Germinal center (tissue), 1 donor: ENCODE measurements around the gene SLC4A5.

Experiments used
- DNase-seq: peaks from one replicate; pipeline ENCODE4 v3.0.0; 2012; ENCODE audit warnings: mixed read lengths, low spot score

SLC4A5 gene

DNA sequence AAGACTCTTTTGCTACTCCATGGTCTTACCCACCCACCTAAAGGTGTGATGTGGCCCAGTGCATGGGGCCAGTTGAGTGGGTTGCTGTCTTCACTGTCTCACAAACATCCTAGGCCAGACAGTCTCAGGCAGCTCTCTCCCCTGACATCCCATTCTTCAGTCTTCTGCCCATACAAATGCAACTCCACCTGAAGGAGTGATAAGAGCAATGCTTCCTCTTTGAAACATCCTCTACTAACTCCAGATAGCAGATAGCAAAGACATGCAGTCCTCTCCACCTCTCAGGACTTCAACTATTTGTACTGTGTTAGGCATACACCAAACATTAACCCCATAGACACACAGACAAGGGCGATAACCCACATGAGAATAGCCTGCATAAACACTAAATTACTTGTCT is 73.5 kb downstream of the SLC4A5 start:
- no peak for DNase-seq

DNA sequence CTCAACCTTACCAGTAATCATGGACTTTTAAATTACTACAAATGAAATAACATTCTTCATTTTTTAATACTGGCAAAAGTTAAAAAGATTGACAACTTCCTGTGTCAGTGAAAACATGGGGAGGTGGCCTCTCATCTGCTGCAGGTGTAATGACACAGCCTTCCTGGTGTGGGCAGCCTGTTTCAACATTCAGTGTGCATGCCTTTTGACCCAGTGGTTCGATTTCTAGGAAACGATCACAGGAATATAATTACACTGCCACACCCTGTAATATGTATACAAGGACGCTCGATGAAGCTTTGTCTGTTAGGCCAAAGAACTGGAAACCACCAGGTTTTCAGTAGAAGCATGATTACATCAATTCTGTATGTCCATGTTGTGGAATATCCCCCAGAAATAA is 76.1 kb downstream of the SLC4A5 start:
- peak; percentile 29 for DNase-seq

DNA sequence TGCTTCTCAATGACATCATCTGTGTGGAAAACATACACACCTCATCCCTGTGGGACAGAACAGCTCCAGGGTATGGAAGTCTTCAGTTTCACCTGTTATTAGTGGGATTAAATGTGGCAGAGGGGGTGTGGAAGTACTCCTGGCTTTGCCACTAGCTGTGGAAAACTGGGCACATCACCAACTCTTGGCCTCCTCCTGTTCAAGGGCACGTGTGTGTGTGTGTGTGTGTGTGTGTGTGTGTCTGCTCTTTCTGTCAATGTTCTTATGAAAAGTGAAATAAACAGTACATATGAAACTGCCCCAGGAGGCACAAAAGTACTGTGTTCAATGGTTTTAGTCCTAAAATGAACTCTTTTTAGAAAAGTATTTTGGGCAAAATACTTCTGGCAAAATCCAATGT is 78.9 kb downstream of the SLC4A5 start:
- DNase-seq = no peak

DNA sequence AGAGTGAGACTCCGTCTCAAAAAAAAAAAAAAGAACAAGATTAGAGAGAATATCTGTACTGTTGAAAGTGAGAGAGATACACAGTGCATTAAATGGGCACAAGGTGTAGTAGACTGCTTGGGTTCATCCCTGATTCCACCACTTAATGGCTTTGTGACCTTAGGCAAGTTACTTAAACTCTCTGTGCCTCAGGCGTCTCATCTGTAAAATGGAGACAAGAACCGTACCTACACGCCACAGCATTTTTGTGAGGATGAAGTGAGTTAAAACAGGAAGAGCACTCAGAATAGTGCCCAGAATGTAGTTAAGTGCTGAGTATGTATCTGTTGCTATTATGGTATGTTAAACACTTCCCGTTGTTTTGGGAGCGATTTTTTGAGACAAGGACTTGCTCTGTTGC is 80.5 kb downstream of the SLC4A5 start:
- no peak for DNase-seq

DNA sequence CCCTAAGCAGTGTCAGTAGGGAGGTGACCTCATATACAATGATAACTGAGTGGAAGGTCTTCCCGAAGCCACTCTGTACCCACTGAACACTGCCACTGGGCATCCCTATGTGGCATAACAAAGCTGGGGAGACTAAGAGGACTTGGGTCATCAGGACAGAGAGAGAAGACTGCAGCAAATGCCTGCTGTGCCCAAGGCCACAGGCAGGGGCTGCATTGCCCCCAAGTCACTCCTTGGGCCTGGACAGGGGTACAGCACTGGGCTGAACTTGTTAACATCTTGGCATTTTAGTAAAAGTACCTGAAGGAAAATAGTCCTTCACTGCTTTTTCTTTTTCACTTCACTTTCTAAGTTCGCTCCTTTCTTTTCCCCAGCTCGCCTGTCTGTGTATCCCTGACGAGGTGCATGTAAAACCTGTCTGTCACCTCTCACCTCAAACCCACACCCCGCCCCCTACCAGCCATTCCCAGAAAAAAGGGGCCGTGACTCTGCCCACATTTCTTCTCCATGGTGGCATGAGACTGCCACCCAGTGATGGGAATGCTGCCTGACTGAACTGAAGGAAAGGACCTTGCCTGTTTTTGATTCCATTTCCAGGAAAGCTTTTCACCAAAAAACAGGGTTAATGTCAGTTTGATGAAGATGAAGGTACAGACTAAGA is 81.9 kb downstream of the SLC4A5 start:
- DNase-seq = no peak

DNA sequence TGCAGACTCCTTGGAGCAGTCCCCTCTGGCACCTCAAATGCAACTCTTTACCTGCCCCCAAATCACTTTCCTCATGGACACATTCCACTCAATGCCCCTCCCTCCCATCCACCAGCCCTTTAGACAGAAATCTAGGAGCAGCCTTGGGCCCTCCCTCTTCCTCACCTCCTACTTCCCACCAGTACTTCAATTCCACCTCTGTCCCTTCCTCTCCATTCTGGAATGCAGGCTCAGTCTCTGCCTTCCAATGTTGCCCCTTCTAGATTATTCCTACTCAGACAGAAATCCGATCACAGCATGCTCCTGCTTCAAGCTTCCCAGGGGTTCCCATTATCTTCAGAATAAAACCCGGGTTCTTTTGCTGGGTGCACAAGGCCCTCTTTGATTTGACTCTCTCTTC is 82.7 kb downstream of the SLC4A5 start:
- no peak for DNase-seq

DNA sequence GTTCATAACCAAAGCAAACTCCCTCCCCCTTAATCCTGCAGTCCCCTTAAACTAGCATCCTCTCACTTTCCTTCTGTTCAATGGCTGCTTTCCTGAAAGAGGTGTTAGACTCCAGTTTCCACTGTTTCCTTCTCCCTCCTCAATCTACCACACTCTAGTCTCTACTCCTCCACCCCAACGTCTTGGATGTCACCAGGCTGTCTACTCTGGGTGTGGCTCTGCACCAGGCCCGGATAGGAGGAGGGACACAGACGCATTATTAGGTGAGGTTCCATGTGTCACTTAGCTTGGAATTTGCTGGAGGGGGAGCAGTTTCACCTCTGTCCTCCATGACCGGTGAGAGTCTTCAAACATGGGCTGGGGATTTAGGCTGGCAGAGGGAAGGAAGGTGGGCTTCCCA is 83.5 kb downstream of the SLC4A5 start:
- DNase-seq = no peak

DNA sequence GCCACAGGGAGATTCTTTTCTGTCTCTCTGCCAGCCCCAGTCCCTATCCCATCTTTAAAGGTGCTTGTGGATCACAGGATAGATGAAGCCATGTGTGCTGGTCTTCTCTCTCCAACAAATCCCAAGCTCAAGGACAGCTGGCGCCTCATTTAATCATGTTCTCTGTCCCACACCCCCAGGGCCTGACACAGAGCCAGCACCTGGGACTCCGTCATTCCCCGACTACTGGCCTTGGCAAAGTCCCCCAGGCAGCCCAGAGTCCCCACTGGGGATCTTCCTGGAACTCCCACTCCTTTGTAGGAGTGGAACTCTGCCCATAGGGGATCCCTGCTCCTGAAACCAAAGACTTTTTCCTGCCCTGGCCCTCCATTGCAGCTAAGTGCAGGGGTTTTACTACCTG is 84.0 kb downstream of the SLC4A5 start:
- DNase-seq = no peak

DNA sequence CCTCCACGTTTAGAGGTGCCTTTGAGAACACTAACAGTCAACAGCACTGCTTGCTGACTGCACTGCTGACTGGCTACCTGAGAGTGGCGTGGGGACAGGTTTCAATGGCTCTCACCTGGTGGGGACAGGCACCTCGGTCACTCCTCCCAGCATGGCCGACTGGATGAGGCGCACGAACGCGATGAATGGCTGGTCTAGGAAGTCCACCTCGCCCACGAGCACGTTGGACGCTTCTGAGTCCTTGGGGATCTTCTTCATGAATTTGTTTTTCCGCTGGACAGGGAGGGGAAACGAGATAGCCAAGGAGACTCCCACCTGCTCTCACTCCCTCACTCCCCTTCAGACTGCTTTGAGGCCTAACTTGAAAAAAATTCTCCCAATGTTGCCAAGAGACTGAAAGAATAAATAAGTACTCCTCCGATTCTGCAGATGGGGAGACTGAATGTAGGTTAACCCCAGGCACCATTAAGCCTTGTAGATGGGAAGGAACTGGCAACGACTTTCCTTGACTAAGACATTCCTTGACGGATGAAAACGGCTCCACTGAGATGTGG is 87.5 kb downstream of the SLC4A5 start:
- DNase-seq = no peak

DNA sequence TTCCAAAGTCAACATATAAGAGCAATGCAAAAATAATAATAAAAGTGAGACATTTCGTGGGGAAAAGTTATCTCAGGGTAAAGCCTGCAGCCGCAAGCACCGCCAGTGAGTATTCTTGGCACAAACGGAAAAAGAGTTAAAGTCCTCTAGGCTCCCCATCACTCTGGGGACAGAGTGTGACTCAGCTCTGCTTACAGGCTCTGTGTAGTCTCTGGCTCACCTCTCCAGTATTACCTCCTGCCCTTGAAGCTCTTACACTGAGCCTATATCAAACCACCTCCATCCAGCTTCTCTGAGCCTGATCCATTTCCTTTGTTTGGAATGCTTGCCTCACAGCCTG is 89.3 kb downstream of the SLC4A5 start:
- no peak for DNase-seq

DNA sequence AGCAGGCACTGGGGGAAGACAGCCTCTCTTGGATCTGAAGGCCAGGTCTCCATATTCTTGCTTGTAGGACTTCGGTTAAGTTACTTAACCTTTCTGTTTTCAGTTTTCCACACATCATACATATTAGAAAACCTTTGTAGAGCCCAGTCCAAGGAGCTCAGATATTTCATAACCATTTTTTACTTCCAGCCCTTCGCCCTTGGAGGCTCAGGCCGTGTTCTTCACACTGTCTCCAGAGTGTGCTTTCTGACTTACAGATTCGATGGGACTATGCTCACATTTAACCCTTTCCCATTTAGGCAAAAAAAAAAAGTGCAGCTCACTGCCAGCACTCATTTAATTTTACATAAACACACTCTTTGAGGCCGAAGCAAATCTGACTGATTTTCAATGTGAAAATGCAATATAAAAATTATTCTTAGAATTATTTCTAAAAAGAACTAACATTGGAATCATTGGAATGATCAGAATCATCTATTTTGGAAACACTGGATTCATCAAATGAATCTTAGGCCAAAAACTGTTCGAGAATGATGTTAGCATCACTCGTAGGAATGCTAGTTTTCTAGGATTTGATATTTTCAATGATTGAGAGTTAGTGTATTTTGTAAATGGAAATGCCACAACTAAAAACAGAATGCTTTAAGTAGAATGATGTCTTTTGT is 89.8 kb downstream of the SLC4A5 start:
- DNase-seq = no peak

DNA sequence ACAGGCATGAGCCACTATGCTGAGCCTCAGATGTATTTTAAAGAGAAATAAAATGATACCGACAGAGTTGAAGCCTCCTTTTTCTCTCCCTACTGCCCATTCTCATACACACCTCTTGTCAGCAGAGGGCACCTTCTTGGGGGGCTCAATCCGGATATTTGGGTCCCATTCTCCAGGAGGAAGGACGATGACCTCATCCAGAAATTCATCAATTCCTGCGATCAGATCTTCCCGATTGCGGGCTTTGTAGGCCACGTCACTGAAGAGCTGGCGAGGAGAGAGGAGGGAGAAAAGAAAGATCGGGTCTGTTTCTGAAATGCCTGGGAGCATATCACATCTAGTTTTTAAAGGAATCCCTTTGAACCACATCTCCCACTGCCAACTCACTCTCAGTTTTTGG is 90.4 kb downstream of the SLC4A5 start:
- DNase-seq = no peak

DNA sequence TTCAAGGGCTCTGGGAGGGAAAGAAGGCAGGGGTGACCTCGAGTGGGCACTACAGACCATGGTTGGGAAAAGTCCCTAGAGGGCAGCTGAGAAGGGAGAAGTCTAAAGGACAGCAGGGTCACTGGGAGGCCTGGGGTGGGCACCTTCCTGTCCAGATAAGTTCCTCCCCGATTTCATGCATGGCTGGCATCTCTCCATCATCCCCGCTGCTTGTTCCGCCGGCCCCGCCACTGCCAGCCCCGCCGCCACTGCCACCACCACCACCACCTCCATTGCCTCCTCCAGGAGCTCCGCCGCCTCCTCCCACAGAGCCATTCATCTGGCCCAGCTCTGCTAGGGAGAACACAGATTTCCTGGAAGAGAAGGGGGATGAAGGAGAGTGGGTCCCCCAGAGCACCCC is 91.2 kb downstream of the SLC4A5 start:
- no peak for DNase-seq

DNA sequence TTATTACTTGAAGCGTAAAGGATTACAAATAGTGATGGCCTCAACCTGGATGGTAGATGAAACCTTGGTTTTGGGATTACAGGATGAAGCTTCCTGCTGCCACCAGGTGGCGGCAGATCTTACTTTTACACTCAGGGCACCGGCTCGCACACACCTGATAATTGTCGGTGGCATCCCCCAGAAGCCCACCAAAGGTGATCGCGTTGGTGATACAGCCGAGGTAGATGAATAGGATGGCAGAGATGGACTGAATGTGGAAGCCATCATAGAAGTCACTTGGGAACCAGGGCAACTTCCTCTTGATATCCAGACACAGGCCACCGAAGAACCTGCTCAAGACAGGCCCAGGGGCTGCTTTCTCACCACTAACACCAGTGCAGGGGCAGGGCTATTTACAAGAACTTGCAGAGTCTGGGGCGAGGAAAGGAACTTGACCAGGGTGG is 93.0 kb downstream of the SLC4A5 start:
- DNase-seq = peak; percentile 74

DNA sequence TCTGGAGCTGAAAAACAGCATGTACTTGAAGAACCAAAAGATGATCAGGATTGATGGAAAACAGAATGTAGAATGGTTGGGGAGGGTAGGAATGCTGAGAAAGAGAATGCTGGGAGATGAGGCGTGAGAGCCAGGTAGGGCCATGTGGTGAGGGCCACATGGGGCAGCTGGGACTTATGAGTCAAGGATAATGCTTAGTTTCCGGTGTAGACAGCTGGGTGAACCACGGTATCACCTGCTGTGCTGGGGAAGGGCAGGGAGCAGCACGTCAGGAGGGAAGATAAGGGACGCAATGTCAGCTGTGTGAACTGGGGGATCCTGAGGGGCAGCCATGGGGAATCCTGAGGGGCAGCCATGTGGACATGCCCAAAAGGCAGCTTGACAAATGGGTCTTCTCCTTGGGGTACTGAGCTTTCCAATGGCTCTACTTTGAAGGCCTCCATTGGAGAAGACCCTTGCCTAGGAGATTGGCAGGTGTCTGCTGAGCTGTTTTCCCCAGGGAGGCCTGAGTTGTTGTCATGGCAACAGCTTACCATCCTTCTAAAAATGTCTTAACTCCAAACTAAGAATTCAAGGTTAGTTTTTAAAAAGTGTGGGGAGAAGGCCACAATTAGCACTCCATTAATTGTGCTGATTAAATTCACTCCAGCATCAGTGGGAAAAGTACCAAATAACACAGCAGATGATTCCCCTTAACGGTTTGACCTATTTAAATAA is 93.7 kb downstream of the SLC4A5 start:
- DNase-seq = no peak

DNA sequence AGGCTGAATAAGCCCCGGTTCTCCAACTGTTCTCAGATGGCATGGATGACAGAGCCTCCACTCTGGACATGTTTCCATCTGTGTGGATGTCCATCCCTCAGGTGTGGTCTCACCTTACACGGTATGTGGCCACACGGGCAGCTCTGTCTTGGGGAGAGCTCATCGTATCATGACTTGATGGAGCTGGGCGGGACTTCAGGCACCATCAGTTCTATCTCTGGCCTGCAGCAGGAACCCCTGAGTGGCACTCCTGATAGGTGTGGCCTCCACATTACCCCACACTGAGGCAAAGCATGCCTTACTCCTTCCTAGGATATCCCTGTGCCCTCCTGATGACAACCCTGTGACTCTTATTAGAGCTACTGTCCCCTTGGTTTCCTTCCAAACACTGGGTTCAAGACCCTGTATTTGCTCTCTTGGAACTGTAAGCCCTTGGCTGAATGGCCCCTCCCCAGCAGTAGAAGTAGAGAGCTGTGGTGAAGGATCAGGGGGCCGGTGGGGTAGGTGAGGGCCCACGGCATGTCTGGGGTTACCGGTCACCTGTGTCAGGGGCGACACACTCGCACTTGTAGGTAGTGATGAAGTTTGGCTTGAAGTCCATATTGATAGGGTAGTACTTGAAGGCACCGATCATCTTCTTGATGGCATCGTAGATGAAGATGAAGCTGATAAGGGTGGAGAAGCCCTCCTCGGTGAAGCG is 96.6 kb downstream of the SLC4A5 start:
- DNase-seq = no peak

DNA sequence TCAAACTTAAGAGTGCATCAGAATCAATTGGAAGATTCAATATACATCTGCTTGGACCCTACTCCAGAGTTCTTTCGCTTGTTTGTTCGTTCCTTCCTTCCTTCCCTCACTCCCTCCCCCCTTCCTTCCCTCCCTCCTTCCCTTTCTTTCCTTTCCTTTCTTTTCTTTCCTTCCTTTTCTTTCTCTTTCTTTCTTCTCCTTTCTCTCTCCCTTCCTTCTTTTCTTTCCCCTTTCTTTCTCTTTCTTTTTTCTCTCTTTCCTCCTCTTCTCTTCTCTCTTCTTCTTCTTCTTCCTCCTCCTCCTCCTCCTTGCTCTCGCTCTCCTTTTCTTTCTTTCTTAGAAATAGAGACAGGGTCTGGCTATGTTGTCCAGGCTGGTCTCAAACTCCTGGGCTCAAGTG is 98.9 kb downstream of the SLC4A5 start:
- DNase-seq = no peak

DNA sequence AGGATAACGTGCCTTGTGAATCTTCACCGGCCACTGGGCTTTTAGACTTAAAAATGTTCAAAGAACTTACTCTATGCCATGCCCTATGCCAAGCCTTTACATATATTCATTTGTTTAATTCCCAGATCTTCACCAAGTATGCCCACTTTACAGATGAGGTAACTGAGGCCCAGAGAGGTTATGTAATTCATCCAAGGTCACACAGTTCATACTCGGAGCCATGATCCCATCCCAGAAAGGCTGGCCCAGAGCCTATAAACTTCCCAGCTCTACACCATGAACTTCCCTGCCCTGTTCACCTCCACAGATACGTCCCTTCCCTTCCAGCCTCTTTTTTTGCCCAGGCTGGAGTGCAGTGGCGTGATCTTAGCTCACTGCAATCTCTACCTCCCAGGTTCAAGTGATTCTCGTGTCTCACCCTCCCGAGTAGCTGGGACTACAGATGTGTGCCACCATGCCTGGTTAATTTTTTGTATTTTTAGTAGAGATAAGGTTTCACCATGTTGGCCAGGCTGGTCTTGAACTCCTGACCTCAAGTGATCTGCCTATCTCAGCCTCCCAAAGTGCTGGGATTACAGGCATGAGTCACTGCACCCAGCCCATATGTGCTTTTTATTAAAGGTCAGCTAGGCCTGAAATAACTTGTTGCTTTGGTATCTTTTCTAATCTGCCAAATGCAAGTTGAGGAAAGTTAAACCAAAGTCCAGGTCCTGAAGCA is 100.7 kb downstream of the SLC4A5 start:
- no peak for DNase-seq

DNA sequence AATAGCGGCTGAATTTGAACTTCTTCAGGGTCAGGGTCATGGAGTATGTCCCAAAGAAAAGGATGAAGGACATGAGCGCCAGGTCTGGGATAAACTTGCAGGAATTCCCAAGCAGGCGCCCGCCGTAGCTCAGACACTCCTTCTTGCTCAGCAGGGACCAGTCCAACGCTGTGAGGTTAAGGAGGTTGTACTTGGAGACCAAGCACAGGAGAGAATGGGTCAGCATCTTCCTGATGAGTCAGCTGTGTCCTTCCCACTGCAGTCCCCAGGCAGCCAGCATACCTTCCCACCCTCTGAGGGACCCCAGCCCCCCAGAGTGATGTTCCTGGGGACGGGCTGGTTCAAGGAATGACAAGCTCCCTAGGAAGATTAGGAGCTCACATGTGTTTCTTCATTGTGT is 103.9 kb downstream of the SLC4A5 start:
- DNase-seq = no peak

DNA sequence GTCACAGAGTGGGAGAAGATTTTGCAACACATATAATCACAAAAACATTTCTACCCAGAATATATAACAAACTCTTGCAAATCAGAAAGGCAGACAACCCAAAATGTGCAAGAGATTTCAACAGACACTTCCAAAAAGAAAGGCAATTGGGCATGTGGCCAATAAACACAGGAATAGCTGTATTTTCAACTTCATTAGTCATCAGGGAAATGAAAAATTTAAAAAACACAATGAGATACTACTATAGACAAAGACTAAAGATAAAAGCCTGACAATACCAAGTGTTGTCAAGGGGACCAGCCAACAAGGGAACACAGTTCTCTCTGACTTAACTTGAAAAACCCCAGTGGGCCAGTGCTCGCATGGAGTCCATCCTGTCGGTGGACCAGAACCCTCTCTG is 104.3 kb downstream of the SLC4A5 start:
- DNase-seq = no peak

DNA sequence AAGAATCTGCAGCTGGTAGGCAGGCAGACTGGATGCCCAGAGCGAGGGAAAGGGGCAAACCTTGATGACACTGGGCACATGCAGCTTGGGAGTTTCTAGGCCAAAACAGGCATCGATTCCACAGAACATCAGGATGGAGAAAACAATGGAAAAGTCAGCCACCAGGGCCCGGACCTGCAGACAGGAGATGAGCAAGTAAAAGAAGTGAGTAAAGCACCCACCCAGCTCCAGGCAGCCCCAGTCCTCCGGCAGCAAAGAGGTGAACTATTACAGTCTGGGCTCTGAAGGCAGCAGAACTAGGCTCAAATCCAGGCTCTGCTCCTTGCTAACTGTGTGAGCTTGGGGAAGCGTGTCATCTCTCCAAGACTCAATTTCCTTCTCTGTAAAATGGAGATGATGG is 108.2 kb downstream of the SLC4A5 start:
- no peak for DNase-seq

DNA sequence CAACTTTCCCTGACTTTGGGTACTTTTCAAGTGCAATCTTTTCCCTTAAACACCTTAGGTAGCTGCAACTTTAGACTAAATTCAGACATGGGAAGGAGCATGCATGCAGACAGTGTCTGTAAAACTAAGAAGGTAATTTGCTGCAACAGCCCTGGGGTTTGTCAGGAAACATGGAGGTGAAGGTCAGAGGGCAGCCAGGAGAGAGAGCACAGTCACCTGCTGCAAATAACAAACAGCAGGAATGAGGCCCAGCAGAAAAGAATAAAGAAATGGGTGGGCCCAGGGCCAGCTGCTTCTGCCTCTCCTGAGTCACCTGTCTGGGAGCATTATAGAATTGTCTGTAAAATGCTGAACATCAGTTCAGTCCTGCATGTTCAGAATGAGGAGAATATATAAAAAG is 109.6 kb downstream of the SLC4A5 start:
- DNase-seq = no peak
